Suprapubic skin (tissue), 4 donors: Measurements from ENCODE around the gene SLC25A46. TPM values are rescaled to one million over a fixed set of nuclear protein-coding genes. Genes with fewer than 3 reads are reported as not detected.
"Not testable (repeated sequence)": the region's sequence is repeated elsewhere in the genome, so short reads cannot be mapped to it uniquely, and the experiment has no call there.

Source experiments
- DNase-seq, 2 donors: peaks; one replicate each; pipeline ENCODE4 v3.0.0-alpha.2; 2019; ENCODE audit warnings: low spot score in 2 of 2
- H3K27ac ChIP-seq: fragments of 200-600 bp; sonication (generic); one replicate; pipeline ENCODE4 v1.5.1; 2019
- H3K27me3 ChIP-seq: fragments of 200-600 bp; sonication (generic); one replicate; pipeline ENCODE4 v1.5.1; 2019
- H3K36me3 ChIP-seq: fragments of 200-600 bp; sonication (generic); one replicate; pipeline ENCODE4 v1.5.1; 2019
- H3K4me1 ChIP-seq: fragments of 200-600 bp; sonication (generic); one replicate; pipeline ENCODE4 v1.5.1; 2019
- H3K4me3 ChIP-seq: fragments of 200-600 bp; sonication (generic); one replicate; pipeline ENCODE4 v1.5.1; 2019; ENCODE audit warnings: mild to moderate bottlenecking
- H3K9me3 ChIP-seq: fragments of 200-600 bp; sonication (generic); one replicate; pipeline ENCODE4 v1.5.1; 2019
- EP300 ChIP-seq: sonication (generic); formaldehyde crosslinking; IDR thresholded peaks from one replicate; pipeline ENCODE4 v1.6.1; 2017; ENCODE audit warnings: antibody characterized with exemption
- POLR2A ChIP-seq, 2 donors: fragments of 450-650 bp; IDR thresholded peaks; one replicate each; pipeline ENCODE4 v1.6.1; 2017; ENCODE audit warnings: antibody characterized with exemption in 2 of 2, mild to moderate bottlenecking in 2 of 2, moderate library complexity in 2 of 2
- POLR2AphosphoS5 ChIP-seq, 3 donors: sonication (generic); formaldehyde crosslinking; IDR thresholded peaks; one replicate each; pipeline ENCODE4 v1.6.1; 2017; ENCODE audit warnings: antibody characterized with exemption in 3 of 3
- WGBS: methylation state at CpG from one replicate; pipeline ENCODE4 v1.1.5; 2018; 5-methylcytosine and 5-hydroxymethylcytosine counted together
- total RNA-seq, 4 donors: library from RNA; depleted of rRNA; stranded (reverse); fragments of >200 nt; gene quantifications; one replicate each; pipeline ENCODE4 v1.1.0, GENCODE V29; 2016
- TF ChIP-seq, protein P1 (sequence below), 2 donors: fragments of 200-600 bp in 1 of 2; fragments of 450-650 bp in 1 of 2; sonication (generic) in 1 of 2; IDR thresholded peaks; one replicate each; pipeline ENCODE4 v1.5.1; 2016 to 2019; ENCODE audit warnings: antibody characterized with exemption in 2 of 2, mild to moderate bottlenecking in 1 of 2, moderate library complexity in 1 of 2

SLC25A46 gene
- 10 to 100 TPM; 27.8 to 46.4 (median 45.4) TPM for total RNA-seq

DNA sequence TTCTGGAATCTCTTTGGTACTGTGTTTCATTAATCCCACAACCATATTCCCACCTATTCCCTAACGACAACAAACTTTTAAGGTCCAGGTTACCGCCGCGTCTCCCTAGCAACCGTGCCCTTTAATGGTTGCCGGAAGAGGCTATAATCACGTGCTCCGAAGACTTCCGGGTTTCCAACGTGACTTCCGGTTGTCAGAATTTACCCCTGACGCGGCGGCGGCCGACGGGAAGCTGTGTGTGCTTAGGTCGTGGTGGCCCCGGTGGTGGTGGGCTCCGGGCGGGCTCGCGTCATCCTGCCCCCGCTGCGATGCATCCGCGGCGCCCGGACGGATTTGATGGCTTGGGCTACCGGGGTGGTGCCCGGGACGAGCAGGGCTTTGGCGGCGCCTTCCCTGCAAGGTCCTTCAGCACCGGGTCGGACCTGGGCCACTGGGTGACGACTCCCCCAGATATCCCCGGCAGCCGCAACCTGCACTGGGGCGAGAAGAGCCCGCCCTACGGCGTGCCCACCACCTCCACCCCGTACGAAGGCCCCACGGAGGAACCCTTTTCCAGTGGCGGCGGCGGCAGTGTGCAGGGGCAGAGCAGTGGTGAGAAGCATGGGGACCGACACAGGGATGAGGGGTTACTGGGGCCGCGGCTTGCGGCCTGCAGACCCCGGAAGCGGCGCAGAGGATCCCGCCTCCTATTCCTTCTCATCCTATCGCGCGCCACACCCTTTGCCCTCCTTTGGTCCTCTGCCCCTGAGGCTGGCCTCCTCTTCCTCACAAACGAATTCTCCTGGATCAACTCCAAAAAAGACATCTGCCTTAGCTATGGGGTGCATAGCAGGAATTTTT is at the start of gene SLC25A46:
TSS of gene SLC25A46 (plus strand) at position 196 of the 840 bp plus-strand sequence. CDS start at position 309, 113 bp downstream.
- Histone ChIP-seq H3K4me3 (peak within 1 kb of the TSS; percentile 85), H3K27ac (peak within 1 kb of the TSS; percentile 89), H3K9me3 (no peaks in the 10 kb centered on the region), H3K36me3 (no peaks in the 10 kb centered on the region), H3K27me3 (no peaks in the 10 kb centered on the region), H3K4me1 (peaks cover 25% of the 10 kb centered on the region)
- WGBS, result 0% methylated on average over 17 of the region's 62 CpGs
- TF ChIP-seq POLR2A (IDR thresholded peaks at IDR 0.05), result peak in 1 of 2 donors; percentile 66
- no peak for TF ChIP-seq EP300
- TF ChIP-seq POLR2AphosphoS5 (IDR thresholded peaks at IDR 0.05), result peak; percentile 3 to 62 (median 7)
- DNase-seq, result peak; percentile 94 to 96

DNA sequence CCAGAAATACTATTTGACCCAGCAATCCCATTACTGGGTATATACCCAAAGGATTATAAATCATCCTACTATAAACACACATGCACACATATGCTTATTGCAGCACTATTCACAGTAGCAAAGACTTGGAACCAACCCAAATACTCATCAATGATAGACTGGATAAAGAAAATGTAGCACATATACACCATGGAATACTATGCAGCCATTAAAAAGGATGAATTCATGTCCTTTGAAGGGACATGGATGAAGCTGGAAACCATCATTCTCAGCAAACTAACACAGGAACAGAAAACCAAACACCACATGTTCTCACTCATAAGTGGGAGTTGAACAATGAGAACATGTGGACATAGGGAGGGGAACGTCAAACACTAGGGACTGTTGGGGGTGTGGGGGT is 48.2 kb upstream of the SLC25A46 start:
- H3K4me1 ChIP-seq, H3K36me3 ChIP-seq, H3K27me3 ChIP-seq, DNase-seq, H3K4me3 ChIP-seq, H3K9me3 ChIP-seq, H3K27ac ChIP-seq: not testable (repeated sequence)
- WGBS, result 69% methylated on average over 1 of the region's 1 CpG

DNA sequence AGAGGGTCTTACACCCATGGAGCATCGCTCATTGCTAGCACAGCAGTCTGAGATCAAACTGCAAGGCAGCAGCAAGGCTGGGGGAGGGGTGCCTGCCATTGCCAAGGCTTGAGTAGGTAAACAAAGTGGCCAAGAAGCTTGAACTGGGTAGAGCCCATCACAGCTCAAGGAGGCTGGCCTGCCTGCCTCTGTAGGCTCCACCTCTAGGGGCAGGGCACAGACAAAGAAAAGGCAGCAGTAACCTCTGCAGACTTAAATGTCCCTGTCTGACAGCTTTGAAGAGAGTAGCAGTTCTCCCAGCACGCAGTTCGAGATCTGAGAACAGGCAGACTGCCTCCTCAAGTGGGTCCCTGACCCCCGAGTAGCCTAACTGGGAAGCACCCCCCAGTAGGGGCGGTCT is 46.1 kb upstream of the SLC25A46 start:
- H3K4me3 ChIP-seq, DNase-seq, H3K27me3 ChIP-seq, H3K36me3 ChIP-seq, H3K27ac ChIP-seq, H3K4me1 ChIP-seq, H3K9me3 ChIP-seq: not testable (repeated sequence)
- WGBS, result 74% methylated on average over 5 of the region's 5 CpGs

DNA sequence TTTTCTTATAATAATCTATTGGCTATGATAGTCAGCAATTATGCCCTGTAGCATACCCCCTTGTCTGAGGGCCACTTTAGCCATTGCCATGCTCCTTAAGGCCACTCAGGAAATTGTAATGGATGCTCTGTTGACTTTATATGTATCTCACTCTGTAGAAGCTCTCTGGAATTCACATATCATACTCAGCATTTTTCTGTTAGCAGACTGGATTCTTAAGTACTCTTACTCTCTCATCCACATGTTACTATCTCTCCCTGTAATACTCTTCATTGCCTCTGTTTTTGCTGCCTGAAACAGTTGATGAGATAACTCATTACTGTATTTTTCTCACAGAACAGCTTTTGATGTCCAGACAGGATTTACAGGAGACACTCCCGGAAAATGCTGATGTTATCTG is 36.5 kb upstream of the SLC25A46 start:
- Histone ChIP-seq H3K27ac (no peak overlapping the region), H3K4me3 (no peak overlapping the region), H3K27me3 (no peaks in the 10 kb centered on the region), H3K9me3 (no peaks in the 10 kb centered on the region), H3K4me1 (no peaks in the 10 kb centered on the region), H3K36me3 (no peaks in the 10 kb centered on the region)
- TF ChIP-seq POLR2AphosphoS5 (IDR thresholded peaks at IDR 0.05), result no peak
- no peak for TF ChIP-seq POLR2A (IDR thresholded peaks at IDR 0.05)
- TF ChIP-seq, protein P1, sequence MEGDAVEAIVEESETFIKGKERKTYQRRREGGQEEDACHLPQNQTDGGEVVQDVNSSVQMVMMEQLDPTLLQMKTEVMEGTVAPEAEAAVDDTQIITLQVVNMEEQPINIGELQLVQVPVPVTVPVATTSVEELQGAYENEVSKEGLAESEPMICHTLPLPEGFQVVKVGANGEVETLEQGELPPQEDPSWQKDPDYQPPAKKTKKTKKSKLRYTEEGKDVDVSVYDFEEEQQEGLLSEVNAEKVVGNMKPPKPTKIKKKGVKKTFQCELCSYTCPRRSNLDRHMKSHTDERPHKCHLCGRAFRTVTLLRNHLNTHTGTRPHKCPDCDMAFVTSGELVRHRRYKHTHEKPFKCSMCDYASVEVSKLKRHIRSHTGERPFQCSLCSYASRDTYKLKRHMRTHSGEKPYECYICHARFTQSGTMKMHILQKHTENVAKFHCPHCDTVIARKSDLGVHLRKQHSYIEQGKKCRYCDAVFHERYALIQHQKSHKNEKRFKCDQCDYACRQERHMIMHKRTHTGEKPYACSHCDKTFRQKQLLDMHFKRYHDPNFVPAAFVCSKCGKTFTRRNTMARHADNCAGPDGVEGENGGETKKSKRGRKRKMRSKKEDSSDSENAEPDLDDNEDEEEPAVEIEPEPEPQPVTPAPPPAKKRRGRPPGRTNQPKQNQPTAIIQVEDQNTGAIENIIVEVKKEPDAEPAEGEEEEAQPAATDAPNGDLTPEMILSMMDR (IDR thresholded peaks at IDR 0.05), result no peak
- no peak for TF ChIP-seq EP300
- no peak for DNase-seq
- 35% methylated on average over 1 of the region's 1 CpG for WGBS

DNA sequence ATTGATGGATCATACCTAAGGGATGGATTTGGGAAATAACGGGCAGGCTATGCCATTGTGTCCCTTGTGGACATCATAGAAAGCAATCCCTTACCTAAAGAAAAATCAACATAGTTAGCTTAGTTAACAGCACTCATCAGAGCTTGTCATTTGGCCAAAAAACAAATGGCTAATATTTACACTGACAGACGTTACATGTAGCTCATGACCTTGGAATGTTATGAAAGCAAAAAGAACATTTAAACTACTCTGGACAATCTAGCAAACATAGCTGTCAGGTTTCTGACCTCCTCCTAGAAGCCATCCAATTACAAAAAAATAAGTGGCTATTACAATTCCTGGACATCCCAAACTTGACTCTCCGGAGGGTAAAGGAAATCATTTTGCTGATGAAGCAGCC is 36.1 kb upstream of the SLC25A46 start:
- 49% methylated on average over 3 of the region's 3 CpGs for WGBS
- no peak overlapping the region for H3K27ac ChIP-seq
- no peak for TF ChIP-seq POLR2A (IDR thresholded peaks at IDR 0.05)
- no peak for DNase-seq
- no peaks in the 10 kb centered on the region for H3K4me1 ChIP-seq
- H3K27me3 ChIP-seq, result no peaks in the 10 kb centered on the region
- H3K9me3 ChIP-seq, result no peaks in the 10 kb centered on the region
- H3K4me3 ChIP-seq, result no peak overlapping the region
- no peaks in the 10 kb centered on the region for H3K36me3 ChIP-seq

DNA sequence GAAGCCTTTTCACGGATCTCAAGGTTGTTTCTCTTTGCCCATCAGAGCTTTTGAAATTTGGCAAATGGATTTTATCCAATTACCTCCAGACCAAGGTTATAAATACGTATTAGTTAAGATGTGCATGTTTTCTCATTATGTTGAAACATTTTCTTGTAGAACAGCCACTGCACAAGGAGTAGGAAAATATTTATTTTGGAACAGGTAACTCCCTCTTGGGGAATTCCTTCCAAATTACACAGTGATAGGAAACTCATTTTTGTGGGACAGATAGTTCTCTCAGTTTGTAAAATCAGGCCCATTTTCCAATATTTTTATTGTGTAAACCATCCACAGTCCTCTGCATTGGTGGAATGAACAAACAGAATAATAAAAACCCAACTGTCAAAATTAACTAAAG is 35.3 kb upstream of the SLC25A46 start:
- no peak for DNase-seq
- Histone ChIP-seq H3K36me3 (no peaks in the 10 kb centered on the region), H3K4me3 (no peak overlapping the region), H3K9me3 (no peaks in the 10 kb centered on the region), H3K27ac (no peak overlapping the region), H3K27me3 (no peaks in the 10 kb centered on the region), H3K4me1 (no peaks in the 10 kb centered on the region)
- TF ChIP-seq EP300, result no peak
- no peak for TF ChIP-seq POLR2AphosphoS5 (IDR thresholded peaks at IDR 0.05)
- TF ChIP-seq, protein P1 (IDR thresholded peaks at IDR 0.05), result no peak
- TF ChIP-seq POLR2A (IDR thresholded peaks at IDR 0.05), result no peak
- WGBS, result 58% methylated on average over 2 of the region's 2 CpGs

DNA sequence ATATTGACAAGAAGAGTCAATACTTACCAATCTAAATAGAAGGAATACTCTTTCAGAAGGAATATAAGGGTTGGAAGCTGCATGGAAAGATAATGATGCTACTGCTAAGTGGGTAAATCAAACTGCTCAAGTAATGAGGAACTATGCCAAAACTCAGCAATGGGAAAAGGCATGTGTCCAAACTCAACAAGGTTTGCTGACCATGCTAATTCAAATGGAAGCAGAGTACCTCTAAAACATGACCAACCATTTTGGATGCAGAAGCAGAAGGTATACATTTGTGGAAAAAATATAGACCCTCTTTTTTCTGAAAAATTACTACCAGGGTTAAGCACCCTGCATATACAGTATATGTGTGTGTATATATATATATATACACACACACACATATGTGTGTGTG is 33.5 kb upstream of the SLC25A46 start:
- H3K4me3 ChIP-seq, result no peak overlapping the region
- no peak for DNase-seq
- H3K4me1 ChIP-seq, result no peaks in the 10 kb centered on the region
- no peaks in the 10 kb centered on the region for H3K9me3 ChIP-seq
- H3K36me3 ChIP-seq, result no peaks in the 10 kb centered on the region
- H3K27me3 ChIP-seq, result no peaks in the 10 kb centered on the region
- no peak overlapping the region for H3K27ac ChIP-seq
- TF ChIP-seq POLR2A (IDR thresholded peaks at IDR 0.05) (no peak), POLR2AphosphoS5 (IDR thresholded peaks at IDR 0.05) (no peak), EP300 (no peak)
- TF ChIP-seq, protein P1 (IDR thresholded peaks at IDR 0.05), result no peak
